Measurements from ENCODE around the gene DDX28. TPM values are rescaled to one million over a fixed set of nuclear protein-coding genes. Genes with fewer than 3 reads are reported as not detected.

DDX28 gene
- total and polyA plus RNA-seq, 2 donors from 2014 or later, result 10.6 to 13.1 TPM

DNA sequence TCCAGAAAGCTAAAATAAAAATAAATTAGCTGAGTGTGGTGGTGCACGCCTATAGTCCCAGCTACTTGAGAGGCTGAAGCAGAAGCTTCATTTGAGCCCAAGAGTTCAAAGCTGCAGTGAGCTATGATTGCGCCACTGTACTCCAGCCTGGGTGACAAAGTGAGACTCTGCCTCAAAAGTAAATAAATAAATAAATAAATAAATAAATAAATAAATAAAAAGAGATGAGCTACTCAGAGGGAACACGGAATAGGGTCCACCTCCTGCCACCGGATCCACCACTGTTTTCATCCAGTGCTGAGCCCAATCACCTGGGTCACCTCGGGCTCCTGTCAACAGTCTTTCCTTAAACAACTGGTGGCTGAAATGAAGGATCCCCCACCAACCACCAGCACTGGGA, 36.1 kb downstream of the DDX28 start:
- TF ChIP-seq, protein P1, sequence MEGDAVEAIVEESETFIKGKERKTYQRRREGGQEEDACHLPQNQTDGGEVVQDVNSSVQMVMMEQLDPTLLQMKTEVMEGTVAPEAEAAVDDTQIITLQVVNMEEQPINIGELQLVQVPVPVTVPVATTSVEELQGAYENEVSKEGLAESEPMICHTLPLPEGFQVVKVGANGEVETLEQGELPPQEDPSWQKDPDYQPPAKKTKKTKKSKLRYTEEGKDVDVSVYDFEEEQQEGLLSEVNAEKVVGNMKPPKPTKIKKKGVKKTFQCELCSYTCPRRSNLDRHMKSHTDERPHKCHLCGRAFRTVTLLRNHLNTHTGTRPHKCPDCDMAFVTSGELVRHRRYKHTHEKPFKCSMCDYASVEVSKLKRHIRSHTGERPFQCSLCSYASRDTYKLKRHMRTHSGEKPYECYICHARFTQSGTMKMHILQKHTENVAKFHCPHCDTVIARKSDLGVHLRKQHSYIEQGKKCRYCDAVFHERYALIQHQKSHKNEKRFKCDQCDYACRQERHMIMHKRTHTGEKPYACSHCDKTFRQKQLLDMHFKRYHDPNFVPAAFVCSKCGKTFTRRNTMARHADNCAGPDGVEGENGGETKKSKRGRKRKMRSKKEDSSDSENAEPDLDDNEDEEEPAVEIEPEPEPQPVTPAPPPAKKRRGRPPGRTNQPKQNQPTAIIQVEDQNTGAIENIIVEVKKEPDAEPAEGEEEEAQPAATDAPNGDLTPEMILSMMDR (IDR thresholded peaks at IDR 0.05; ENCODE audit: borderline replicate concordance, extremely low read depth, insufficient read depth), result no peak
- Histone ChIP-seq H3K4me1 (ENCODE audit: control insufficient read depth in 2 of 3, insufficient read depth in 2 of 3, low read depth in 1 of 3, low read length in 3 of 3) (no peaks in the 10 kb centered on the region), H3K4me3 (ENCODE audit: low read length in 3 of 3) (no peak overlapping the region), H3K27me3 (ENCODE audit: control insufficient read depth, insufficient read depth, low read length) (no peaks in the 10 kb centered on the region), H3K27ac (ENCODE audit: low read depth in 2 of 2, low read length in 2 of 2) (peak overlapping the region in 1 of 2 donors; percentile 13), H3K9ac (ENCODE audit: low read length in 3 of 3) (no peak overlapping the region), H3K36me3 (ENCODE audit: control insufficient read depth in 2 of 3, insufficient read depth in 3 of 3, low read length in 3 of 3) (no peaks in the 10 kb centered on the region), H3K9me3 (ENCODE audit: control insufficient read depth in 2 of 3, insufficient read depth in 1 of 3, low read length in 3 of 3) (no peaks in the 10 kb centered on the region)
- DNase-seq (no peak), FAIRE-seq (no peak)
- intact Hi-C loops (cut with DNase I), result no loop called here

GRCh38 chr16:67982011-67982696, 40.9 kb downstream of the DDX28 start:
- Histone ChIP-seq H3K36me3 (ENCODE audit: control insufficient read depth in 2 of 3, insufficient read depth in 3 of 3, low read length in 3 of 3) (no peaks in the 10 kb centered on the region), H3K27ac (ENCODE audit: low read depth in 2 of 2, low read length in 2 of 2) (no peak overlapping the region), H3K9ac (ENCODE audit: low read length in 3 of 3) (no peak overlapping the region), H3K4me3 (ENCODE audit: low read length in 3 of 3) (no peak overlapping the region), H3K9me3 (ENCODE audit: control insufficient read depth in 2 of 3, insufficient read depth in 1 of 3, low read length in 3 of 3) (no peaks in the 10 kb centered on the region), H3K4me1 (ENCODE audit: control insufficient read depth in 2 of 3, insufficient read depth in 2 of 3, low read depth in 1 of 3, low read length in 3 of 3) (no peaks in the 10 kb centered on the region), H3K27me3 (ENCODE audit: control insufficient read depth, insufficient read depth, low read length) (no peaks in the 10 kb centered on the region)
- FAIRE-seq, result no peak
- intact Hi-C loops (cut with DNase I), result no loop called here
- DNase-seq, result no peak
- TF ChIP-seq, protein P1 (IDR thresholded peaks at IDR 0.05; ENCODE audit: borderline replicate concordance, extremely low read depth, insufficient read depth), result no peak

DNA sequence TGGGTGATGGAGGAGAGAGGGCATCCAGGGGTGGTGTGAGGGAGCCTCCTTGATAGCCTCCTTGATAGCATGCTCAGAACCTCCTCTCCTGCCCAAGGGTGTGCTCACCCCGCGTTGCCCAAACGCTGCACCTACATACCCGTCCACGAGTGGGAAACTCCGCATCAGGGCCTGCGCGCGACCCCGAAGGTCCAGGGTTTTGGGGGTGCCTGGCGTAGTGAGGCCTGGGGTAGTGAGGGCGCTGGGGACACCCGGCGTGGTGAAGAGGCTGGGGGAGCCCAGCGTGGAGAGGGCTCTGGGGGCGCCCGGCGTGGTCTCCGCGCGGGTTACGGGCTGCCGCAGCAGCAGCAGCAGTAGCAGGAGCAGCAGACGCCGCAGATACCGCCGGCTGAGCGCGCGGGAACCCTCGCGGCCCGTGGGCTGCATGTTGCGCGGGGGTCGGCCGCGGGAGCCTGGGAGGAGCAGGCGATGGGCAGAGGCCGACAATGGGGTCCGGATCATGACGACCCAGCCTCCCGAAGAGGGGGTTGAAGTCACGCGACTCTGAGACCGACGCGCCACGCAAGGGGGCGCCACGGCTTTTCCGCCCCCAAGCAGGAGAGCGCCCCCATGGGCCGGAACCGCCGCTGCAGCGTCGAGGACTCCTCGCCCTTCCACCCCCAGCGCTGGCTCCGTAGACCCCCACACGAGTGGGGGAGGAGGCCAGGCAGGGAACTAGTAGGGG, 42.9 kb downstream of the DDX28 start, which contains the start of gene DPEP3:
Gene DPEP3, minus strand, starts transcription at position 545 of the 724 bp plus-strand sequence. Its CDS starts 119 bp downstream, at position 426.
- no peak within 1 kb of the TSS for H3K27ac ChIP-seq (ENCODE audit: low read depth in 2 of 2, low read length in 2 of 2)
- H3K36me3 ChIP-seq (ENCODE audit: control insufficient read depth in 2 of 3, insufficient read depth in 3 of 3, low read length in 3 of 3), result no peaks in the 10 kb centered on the region
- H3K4me1 ChIP-seq (ENCODE audit: control insufficient read depth in 2 of 3, insufficient read depth in 2 of 3, low read depth in 1 of 3, low read length in 3 of 3), result no peaks in the 10 kb centered on the region
- H3K27me3 ChIP-seq (ENCODE audit: control insufficient read depth, insufficient read depth, low read length), result no peaks in the 10 kb centered on the region
- H3K9ac ChIP-seq (ENCODE audit: low read length in 3 of 3), result no peak within 1 kb of the TSS
- no peaks in the 10 kb centered on the region for H3K9me3 ChIP-seq (ENCODE audit: control insufficient read depth in 2 of 3, insufficient read depth in 1 of 3, low read length in 3 of 3)
- FAIRE-seq (no peak), DNase-seq (no peak)
- TF ChIP-seq, protein P1 (IDR thresholded peaks at IDR 0.05; ENCODE audit: borderline replicate concordance, extremely low read depth, insufficient read depth), result no peak
- intact Hi-C loops (cut with DNase I), result no loop called here
- H3K4me3 ChIP-seq (ENCODE audit: low read length in 3 of 3), result no peak within 1 kb of the TSS

Data from kidney (tissue), 14 donors.